ENCODE measurements around the gene TPH2. TPM values are rescaled to one million over a fixed set of nuclear protein-coding genes. Genes with fewer than 3 reads are reported as not detected.

Gene TPH2
- total RNA-seq, 2 experiments from 2014 or later = not detected

GRCh38 chr12:72071030-72071429 is 132.4 kb downstream of the TPH2 start:
- no peaks in the 10 kb centered on the region for H3K4me1 Mint-ChIP-seq (ENCODE audit: low read depth)
- H3K27me3 Mint-ChIP-seq = no peaks in the 10 kb centered on the region
- H3K4me3 Mint-ChIP-seq = no peak overlapping the region
- H3K27ac Mint-ChIP-seq = no peak overlapping the region
- CTCF ChIA-PET = no interaction called here
- no peak for TF ChIP-seq CTCF (IDR thresholded peaks at IDR 0.05)
- POLR2A ChIA-PET = no interaction called here
- H3K36me3 Mint-ChIP-seq (ENCODE audit: low read depth) = no peaks in the 10 kb centered on the region
- DNase-seq = no peak
- H3K9me3 Mint-ChIP-seq = peaks cover 7% of the 10 kb centered on the region
- ATAC-seq = no peak
- intact Hi-C loops (cut with micrococcal nuclease) = no loop called here

DNA sequence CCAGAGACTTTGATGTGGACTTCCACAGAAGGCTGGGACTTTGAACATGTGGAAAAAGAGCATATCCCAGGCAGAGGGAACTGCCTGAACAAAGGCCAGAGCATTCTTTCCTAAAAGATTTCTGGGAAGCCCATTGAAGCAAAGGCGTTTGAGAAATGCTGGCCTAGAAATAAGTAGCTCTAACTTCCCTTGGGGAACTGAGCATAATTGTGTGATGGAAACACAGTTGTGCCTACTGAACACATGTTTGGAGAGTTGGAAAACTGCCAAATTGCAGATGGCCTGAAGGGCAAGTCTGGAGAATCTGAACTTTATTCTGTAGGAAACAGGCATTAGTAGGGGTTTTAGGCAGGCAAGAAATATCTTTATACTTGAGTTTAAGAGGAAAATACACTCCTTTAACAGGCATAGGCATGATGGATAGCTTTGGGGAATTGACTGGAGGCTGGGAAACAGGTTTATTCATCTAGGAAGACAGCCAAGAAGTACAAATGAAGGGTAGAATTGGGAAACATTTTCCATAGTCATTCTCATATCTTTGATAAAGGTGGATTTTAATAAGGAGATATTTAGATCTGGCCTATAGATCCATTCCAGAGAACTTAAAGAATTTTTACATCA is 134.1 kb downstream of the TPH2 start:
- Mint-ChIP-seq H3K27ac (no peak overlapping the region), H3K4me1 (ENCODE audit: low read depth) (no peaks in the 10 kb centered on the region), H3K27me3 (no peaks in the 10 kb centered on the region), H3K36me3 (ENCODE audit: low read depth) (no peaks in the 10 kb centered on the region), H3K4me3 (no peak overlapping the region), H3K9me3 (peaks cover 7% of the 10 kb centered on the region)
- intact Hi-C loops (cut with micrococcal nuclease) = no loop called here
- DNase-seq (no peak), ATAC-seq (no peak)
- TF ChIP-seq CTCF (IDR thresholded peaks at IDR 0.05) = no peak
- ChIA-PET POLR2A (no interaction called here), CTCF (interaction anchor here (1.4 kb wide), 1 partner anchor 10 kb away, joined by 3 read pairs; no protein-coding TSS in a partner anchor)

DNA sequence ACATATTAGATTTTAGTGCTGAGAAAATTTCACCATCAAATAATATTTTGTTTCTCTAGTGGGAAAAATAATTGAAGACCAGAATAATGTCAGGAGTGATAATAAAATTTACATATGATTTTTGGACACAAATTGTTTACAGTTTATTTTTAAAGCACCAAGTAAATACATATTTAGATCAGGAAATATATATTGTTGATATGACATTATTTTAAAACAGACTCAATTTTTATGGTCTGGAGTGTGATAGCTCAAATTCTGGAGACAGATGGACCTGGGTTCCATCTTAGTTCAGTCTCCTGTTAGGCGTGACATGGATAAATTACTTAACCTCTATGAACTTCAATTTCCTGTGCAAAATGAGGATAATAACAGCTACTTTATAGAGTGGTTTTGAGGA is 135.4 kb downstream of the TPH2 start:
- no peak for TF ChIP-seq CTCF (IDR thresholded peaks at IDR 0.05)
- Mint-ChIP-seq H3K27me3 (no peaks in the 10 kb centered on the region), H3K9me3 (peaks cover 7% of the 10 kb centered on the region), H3K4me1 (ENCODE audit: low read depth) (no peaks in the 10 kb centered on the region), H3K27ac (no peak overlapping the region), H3K36me3 (ENCODE audit: low read depth) (no peaks in the 10 kb centered on the region), H3K4me3 (no peak overlapping the region)
- POLR2A ChIA-PET = no interaction called here
- intact Hi-C loops (cut with micrococcal nuclease) = no loop called here
- DNase-seq (no peak), ATAC-seq (no peak)
- CTCF ChIA-PET = interaction anchor here (1.4 kb wide), 1 partner anchor 8 kb away, joined by 3 read pairs; no protein-coding TSS in a partner anchor

GRCh38 chr12:72074956-72075355 is 136.3 kb downstream of the TPH2 start:
- no peaks in the 10 kb centered on the region for H3K4me1 Mint-ChIP-seq (ENCODE audit: low read depth)
- no peak overlapping the region for H3K4me3 Mint-ChIP-seq
- DNase-seq (no peak), ATAC-seq (no peak)
- POLR2A ChIA-PET = no interaction called here
- CTCF ChIA-PET = no interaction called here
- intact Hi-C loops (cut with micrococcal nuclease) = no loop called here
- no peak for TF ChIP-seq CTCF (IDR thresholded peaks at IDR 0.05)
- no peak overlapping the region for H3K27ac Mint-ChIP-seq
- peaks cover 7% of the 10 kb centered on the region for H3K9me3 Mint-ChIP-seq
- no peaks in the 10 kb centered on the region for H3K36me3 Mint-ChIP-seq (ENCODE audit: low read depth)
- no peaks in the 10 kb centered on the region for H3K27me3 Mint-ChIP-seq

GRCh38 chr12:72075401-72075800 is 136.8 kb downstream of the TPH2 start:
- ATAC-seq (no peak), DNase-seq (no peak)
- ChIA-PET POLR2A (interaction anchor here (1.1 kb wide), 1 partner anchor 40 kb away, joined by 3 read pairs; no protein-coding TSS in a partner anchor), CTCF (no interaction called here)
- intact Hi-C loops (cut with micrococcal nuclease) = no loop called here
- Mint-ChIP-seq H3K36me3 (ENCODE audit: low read depth) (no peaks in the 10 kb centered on the region), H3K9me3 (peaks cover 7% of the 10 kb centered on the region), H3K27me3 (no peaks in the 10 kb centered on the region), H3K4me1 (ENCODE audit: low read depth) (no peaks in the 10 kb centered on the region), H3K4me3 (no peak overlapping the region), H3K27ac (no peak overlapping the region)
- no peak for TF ChIP-seq CTCF (IDR thresholded peaks at IDR 0.05)
